ENCODE results near the gene COPS8.

Gene COPS8

GRCh38 chr2:237131749-237132533 is 46.3 kb downstream of the COPS8 start:
- no peak for DNase-seq (ENCODE audit: low read depth)

GRCh38 chr2:237132799-237133198 is 47.1 kb downstream of the COPS8 start:
- DNase-seq (ENCODE audit: low read depth) = no peak

- no peak for DNase-seq (ENCODE audit: low read depth)
Measured at GRCh38 chr2:237134321-237135230, 48.9 kb downstream of the COPS8 start.

GRCh38 chr2:237136824-237137223 is 51.1 kb downstream of the COPS8 start:
- DNase-seq (ENCODE audit: low read depth) = no peak

- no peak for DNase-seq (ENCODE audit: low read depth)
Measured at GRCh38 chr2:237137626-237138323, 52.1 kb downstream of the COPS8 start.

- DNase-seq (ENCODE audit: low read depth) = no peak
Measured at GRCh38 chr2:237139123-237139675, 53.5 kb downstream of the COPS8 start.

- DNase-seq (ENCODE audit: low read depth) = no peak
Measured at GRCh38 chr2:237140689-237141285, 55.1 kb downstream of the COPS8 start.

GRCh38 chr2:237141571-237142051 is 55.9 kb downstream of the COPS8 start:
- DNase-seq (ENCODE audit: low read depth) = no peak

GRCh38 chr2:237143118-237143517 is 57.4 kb downstream of the COPS8 start:
- no peak for DNase-seq (ENCODE audit: low read depth)

GRCh38 chr2:237143676-237144440 is 58.2 kb downstream of the COPS8 start:
- DNase-seq (ENCODE audit: low read depth) = no peak

- no peak for DNase-seq (ENCODE audit: low read depth)
Measured at GRCh38 chr2:237144516-237144915, 58.8 kb downstream of the COPS8 start.

GRCh38 chr2:237147317-237147716 is 61.6 kb downstream of the COPS8 start:
- no peak for DNase-seq (ENCODE audit: low read depth)

- no peak for DNase-seq (ENCODE audit: low read depth)
Measured at GRCh38 chr2:237148624-237149023, 62.9 kb downstream of the COPS8 start.

- no peak for DNase-seq (ENCODE audit: low read depth)
Measured at GRCh38 chr2:237149425-237149824, 63.7 kb downstream of the COPS8 start.

All from activated gamma-delta T cell treated with anti-CD3 and anti-CD28 coated beads, Interleukin-2, amount 50 U/mL, for 16 hours (primary cell).